HG02981 (cell line): ENCODE results near the gene HEXIM1.
"Not testable (repeated sequence)": the region's sequence is repeated elsewhere in the genome, so short reads cannot be mapped to it uniquely, and the experiment has no call there.

ENCODE experiments used
- ATAC-seq: cut with Tn5 transposase; IDR thresholded peaks from one replicate; pipeline ENCODE4 v1.9.1; 2021; ENCODE audit warnings: mild to moderate bottlenecking, moderate library complexity; ENCODE audit not compliant: unreplicated experiment

HEXIM1 gene

DNA sequence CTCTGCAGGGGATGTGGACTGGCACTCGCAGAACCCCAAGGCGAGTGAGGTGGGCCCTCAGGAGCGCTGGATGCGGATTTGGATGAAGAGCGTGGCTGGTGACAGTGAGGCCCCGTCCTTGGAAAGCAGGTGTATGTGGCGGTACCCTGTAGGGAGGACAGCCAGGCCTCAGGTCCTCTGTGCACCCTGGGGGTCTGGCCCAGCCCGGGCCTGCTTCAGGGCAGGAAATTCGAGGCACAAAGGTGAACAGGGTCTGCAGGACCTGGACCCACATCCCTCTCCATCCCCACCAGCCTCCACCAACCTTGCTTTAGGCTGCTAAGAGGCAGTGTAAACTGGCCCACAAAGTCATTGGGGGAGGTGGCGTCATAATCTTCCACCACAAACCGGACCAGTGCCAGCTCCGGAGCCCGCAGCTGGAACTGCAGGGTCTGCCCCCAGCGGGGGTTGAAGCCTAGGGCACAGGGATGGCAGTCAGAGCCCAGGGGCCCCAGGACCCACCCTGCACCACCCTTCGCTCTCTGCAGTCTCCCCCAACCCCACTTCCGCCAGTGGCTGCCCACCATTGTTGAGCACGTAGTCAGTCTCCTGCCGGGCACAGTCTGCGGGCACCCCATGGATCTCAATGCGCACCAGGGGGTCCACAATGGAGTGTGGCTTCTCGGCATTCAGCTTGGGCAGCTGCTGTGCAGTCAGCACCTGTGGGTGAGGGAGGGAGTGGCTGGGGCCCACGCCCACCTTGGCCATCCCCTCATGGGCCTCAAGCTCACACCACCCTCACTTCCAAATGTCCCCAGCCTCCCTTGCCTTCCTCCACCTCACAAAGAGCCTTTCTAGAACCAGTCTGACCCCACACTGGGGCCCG lies 35.5 kb upstream of the HEXIM1 start:
- no peak for ATAC-seq

DNA sequence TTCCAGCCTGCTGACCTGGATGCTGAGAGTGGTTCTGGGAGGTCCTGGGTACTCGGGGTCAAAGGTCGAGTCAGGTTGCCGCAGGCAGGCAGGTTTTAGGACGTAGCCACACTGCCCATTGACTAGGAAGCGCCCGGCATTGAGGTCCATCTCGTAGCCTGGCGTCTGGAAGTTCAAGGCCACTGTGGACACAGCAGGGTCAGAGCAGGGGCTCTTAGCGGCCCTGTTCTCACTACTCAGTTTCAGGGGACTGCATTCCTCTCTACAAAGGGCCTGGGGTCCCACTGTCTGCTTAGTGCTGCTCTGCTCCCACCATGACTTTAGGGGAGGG lies 34.9 kb upstream of the HEXIM1 start:
- ATAC-seq = no peak

DNA sequence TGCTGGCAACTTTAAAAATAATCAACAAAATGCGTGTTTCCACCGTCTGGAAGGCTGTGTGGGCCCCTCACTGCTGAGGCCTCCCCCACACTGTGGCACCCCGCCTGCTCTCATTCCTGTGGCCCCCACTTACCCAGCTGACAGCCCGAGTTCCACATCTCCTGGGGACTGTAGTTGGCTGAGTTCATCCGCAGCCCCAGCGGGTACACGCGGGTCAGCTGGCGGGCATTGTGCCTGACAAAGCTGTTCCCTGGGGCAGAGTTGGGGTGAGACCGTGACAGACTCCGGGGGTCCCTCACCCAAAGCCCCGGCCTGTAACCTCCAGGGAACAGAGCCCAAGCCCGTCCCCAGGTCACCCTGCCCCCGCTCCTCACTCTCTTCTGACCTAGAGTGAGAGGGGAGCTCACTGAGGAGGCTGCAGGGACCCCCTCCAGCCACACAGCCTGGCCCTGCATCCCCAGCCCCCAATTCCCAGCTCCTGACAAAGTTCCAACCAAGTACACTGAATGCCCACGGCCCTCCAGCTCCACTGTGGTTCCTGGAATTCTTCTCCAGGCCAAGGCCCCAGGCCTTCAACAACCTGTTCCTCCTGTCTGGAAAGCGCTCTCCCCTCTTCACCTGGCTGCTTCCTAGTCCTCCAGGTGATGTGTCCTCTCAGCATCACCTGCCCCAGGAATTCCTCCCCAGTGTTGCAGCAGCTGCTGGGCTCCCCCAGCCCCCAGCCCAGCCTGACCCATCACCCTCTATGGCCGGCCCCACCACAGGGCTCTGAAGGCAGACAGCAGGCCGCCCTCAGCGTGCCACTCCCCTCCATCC lies 34.0 kb upstream of the HEXIM1 start:
- ATAC-seq = no peak

DNA sequence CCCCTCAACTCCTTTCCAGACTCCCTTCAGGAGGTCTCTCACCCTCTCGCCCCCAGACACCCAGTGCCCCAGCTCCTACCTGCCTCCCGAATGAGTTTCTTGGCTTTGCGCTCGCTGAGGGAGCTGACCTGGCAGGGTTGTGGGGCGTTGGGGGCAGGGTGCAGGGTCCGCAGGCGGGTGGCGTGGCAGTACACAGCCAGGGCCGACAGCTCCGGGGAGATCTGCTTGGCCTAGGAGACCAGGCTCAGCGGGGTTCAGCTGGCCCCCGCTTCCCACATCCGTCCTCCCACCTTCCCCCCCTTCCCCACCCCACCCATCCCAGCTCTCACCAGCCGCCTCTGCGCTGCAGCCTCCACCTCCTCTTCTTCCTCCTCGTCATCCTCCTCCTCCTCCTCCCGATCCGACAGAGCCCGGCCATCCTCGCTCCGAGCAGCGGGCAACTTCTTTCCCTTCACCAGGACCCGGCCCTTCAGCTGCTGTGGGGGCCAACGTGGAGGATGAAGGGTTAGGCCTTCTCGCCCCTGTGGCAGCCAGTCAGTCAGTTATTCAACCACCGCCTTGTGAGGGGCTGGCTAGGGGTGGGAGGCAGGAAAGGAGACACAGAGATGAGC lies 33.2 kb upstream of the HEXIM1 start:
- no peak for ATAC-seq

DNA sequence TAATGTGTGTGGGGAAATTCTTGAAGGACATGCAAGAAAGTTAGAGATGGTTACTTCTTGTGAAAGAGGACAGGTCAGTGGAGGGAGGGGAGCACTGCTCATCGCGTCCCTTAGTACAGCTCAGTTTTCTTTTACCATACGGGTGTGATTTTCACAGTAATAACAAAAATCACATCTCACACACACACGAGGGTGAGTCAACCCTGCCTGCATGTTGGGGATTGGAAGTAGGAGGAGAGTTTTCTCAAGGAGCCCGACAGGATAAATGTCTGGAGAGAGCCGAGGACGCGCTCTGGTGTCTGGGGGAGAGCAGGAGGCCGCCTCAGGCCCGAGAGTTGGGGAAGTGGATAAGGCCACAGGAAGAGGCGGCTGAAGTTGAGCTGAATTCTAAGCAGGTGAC lies 32.4 kb upstream of the HEXIM1 start:
- ATAC-seq = no peak

DNA sequence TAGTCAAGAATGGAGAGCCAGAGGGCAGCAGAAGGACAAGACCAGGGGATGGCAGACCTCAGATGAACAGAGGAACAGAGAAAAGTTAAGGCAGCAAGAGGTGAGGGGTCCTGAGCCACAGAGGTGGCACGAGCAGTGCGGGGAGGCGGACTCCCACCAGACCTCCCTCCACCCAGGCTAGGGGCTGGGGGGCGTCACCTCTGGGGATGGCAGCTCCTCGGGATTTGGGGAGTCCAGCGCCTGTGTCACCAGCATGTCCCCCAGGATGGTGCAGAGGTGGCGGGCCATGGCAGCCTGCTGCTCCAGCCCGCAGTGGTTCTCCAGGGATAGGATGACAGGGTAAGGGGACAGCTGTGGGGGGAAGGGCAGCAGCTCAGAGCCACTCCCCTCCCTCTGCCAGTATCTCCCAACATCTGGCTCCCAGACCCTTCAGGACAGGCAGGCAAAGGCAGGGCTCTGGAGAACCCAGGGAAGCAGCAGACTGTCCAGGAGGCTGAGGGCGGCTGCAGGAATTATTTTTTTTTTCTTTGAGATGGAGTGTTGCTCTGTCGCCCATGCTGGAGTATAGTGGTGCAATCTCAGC lies 31.8 kb upstream of the HEXIM1 start:
- ATAC-seq = no peak

DNA sequence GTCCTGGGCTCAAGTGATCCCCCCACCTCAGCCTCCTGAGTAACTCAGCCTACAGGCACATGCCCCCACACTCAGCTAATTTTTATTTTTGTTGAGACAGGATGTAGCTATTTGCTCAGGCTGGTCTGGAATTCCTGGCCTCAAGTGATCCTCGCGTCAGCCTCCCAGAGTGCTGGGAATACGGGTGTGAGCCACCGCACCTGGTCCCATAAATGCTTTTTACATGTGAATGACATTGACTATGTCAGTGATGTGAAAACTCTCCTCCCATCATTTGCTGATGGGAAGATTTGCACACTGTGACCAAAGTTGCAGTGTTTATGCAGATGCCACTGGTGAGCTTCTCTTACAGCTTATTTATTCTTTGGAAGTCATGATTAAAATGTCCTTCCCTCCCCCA lies 30.9 kb upstream of the HEXIM1 start:
- no peak for ATAC-seq

DNA sequence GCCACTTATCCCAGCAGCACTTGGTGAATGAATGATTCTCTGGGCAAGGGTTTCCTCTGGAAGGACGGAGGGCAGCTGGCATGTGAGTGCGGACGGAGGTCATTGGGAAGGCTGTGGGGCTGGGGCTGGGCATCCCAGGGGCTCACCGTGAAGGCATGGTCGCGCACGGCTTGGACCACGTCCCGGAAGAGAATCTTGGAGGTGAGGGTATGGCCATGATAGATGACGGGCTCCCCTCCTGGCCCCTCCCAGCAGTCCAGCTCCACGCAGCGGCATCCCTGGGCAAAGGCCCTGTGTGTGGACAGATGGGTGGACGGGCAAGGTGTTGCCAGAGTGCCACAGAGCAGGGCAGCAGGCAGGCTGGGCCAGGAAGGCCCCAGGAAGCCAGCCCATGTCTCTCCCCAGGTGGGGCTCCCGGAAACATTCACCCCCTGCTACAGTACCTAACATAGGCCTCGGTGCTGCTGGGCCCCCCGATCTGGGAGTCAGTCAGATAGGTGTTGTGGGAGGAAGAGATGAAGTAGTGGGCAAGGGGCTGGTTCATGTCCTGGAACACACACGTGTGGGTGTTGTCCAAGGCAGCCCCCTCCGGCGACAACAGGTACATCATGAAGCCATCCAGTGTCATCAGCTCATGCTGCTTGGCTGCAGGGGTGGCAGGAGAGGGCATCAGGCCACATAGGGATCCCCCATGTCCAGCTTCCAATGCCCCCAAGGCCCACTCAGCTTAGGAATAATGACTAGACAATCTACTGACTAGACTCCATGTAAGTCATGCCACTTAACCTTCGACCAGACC lies 30.2 kb upstream of the HEXIM1 start:
- ATAC-seq = no peak

DNA sequence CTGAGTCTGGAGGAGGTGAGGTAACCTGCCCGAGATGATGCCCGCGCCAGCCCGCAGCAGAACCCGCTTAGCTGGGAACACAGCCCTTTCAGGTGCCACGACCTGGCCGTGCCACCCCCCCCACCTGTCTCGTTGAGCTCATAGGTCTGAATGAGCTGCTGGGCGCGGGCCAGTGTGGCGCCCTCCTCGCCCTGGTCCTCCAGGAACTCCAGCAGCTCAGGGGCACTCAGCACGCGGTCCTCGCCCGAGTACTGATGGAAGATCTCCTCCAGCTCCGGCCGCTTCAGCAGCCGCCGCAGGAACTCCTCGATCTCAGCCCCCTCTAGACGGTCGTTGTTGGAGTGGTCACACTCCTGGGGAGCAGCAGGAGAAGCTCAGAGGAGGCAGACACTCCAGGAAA lies 29.6 kb upstream of the HEXIM1 start:
- no peak for ATAC-seq

DNA sequence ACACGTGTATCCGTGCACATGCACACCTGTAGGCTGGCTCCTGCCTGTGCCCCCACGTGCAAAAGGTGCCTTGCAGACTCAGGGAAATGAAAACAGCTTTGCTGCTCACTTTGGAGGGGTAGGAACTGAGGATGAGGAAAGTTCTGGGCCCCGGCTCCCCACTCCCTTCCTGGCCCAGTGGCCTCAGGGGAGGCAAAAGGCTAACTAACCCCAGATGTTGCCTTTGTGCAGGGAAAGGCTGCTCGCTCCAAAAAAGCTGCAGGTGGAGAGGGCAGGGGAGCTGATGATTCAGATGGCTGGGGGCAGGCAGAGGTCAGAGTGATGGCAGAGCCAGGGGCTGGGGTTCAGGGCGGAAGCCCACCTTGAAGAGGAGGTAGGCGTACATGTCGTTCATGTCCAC lies 28.3 kb upstream of the HEXIM1 start:
- no peak for ATAC-seq

DNA sequence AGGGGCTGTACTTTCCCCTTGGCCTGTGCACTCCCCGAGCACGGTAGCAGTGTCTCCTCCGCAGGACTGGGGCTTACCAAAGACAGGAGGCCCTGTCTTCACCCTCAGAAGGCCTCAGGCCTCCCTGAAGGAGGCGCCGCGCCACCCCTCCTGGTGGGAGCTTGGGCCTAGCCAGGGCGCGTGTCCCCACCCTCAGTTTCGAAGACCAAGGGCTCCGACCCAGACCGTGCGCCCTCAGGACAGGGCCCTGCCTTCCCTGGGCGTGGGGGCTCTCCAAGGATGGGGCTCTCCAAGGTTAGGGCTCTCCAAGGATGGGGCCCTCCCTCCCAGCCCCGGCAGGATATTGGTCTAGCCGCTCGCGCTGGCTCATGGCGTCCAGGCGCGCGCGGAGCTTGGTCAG lies 27.7 kb upstream of the HEXIM1 start:
- ATAC-seq = no peak

DNA sequence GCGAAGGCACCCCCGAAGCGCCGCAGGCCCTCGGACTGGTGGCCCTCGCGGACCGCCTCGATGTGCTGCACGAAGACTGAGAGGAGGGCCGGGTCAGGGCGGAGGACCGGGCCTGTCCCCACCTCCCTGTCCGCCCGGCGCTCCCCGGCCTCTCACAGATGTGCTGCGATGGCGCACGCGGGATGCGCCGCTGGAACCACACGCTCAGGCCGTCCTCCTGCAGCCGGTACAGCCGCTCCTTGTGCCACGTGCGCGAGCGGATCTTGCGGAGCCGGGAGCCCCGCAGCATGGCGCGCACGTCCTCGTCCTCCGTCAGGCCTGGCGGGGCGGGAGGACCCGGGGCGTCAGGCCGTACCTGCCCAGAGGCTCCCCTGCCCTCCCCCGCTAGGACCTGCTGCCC lies 27.2 kb upstream of the HEXIM1 start:
- no peak for ATAC-seq

DNA sequence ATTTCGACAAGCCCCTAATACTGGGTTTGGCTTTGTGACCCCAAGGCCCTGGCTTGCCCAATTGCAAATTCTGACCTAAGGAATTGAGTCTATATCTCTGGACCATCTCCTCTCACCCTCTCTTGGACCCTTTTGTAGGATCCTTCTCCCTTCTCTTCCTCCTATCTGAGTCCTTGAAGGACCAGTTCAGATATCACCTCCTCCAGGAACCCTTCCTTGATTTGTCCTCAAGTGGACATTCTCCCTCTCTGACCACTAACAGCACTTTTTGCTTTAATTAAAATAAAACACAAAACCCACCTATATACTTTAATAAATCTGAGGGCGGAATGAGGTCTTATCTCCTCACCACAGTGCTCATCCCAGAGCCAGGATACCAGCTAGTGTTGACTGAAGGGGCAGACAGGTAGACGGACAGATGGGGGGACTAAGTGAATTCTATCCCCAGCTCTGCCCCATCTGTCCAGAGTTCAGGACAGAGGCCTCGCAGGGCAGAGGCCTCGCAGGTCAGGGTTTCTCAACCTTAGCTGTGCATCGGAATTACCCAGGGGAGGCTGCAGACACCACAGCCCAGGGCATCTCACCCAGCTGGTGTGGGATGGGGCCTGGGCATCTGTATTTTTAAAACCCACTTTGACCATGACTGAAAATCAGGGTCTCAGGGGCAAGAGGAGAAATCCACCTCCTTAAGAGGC lies 25.1 kb upstream of the HEXIM1 start:
- ATAC-seq = no peak

DNA sequence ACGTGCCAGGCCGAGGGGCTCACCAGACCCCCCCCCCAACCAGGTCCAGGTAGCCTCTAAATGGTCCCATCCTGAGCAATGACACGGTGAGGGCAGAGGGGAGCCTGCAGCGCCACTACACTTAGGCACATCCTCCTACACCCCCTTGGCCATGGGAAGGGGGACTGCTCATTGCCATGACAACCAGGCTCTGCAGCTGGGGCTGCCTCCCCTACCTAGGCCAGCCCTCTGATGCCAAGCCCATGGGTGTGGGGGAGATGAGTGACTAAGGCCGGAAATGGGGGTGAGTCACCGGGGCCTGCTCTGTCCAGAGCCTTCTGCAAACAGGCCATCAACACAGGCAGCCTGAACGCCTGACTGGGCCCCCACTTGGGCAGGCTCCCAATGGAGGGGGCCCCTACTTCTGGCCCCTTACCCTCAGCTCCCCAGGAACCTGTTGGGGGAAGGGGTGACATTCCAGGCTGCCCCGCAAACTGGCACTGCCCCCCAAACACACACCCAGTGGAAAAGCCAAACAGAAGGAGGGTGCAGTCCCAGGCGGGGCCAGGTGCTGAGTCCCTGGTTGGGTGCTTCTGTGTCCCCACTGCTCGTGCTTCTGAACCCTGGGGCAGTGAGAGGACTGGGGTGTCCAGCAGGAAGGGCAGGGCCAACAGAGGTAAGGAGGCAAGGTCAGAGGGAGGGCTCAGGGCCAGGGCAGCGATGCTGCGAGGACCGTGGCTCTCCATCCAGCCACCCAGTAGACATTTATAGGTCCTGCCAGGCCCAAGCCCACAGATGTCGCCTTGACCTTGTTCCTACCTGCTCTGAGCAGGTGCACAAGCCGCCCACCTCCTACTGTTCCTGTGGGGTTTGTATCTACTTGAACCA lies 24.1 kb upstream of the HEXIM1 start:
- ATAC-seq = no peak

DNA sequence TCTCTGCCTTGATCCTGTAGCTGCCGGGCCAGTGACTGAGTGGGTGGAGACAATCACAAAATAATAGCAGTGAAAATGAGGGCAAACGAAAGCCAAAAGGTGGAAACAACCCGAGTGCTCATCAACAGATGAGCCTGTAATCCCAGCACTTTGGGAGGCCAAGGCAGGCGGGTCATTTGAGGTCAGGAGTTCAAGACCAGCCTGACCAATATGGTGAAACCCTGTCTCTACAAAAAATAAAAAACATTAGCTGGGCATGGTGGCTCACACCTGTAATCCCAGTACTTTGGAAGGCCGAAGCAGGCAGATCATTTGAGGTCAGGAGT lies 23.5 kb upstream of the HEXIM1 start:
- not testable (repeated sequence) for ATAC-seq

DNA sequence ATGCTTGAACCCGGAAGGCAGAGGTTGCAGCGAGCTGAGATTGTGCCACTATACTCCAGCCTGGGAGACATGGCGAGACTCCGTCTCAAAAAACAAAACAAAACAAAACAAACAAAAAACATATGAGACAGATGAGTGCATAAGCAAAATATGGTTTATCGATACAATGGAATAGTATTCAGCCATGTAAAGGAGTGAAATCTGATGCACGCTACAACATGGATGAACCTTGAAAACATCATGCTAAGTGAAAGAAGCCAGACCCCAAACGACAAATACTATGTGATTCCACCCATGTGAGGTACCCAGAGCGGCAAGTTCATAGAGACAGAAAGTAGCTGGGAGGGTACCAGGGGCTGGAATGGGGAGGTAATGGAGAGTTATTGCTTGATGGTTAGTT lies 22.8 kb upstream of the HEXIM1 start:
- no peak for ATAC-seq

DNA sequence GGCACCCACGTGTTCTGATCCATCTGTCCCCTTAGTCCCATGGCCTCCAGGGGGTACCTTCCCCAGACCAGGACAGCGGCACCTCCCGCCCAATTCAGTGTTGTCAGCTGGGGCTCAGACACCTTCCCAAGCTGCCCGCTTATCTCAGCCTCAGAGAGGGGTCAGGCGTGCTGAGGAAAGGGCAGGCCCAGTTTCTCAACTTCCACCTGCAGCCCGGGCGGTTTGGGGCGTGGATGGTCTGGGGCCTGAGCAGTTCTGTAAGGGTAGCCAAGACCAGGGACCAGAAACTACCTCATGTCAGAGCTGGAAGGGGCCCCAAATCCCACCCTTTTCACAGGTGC lies 21.1 kb upstream of the HEXIM1 start:
- no peak for ATAC-seq

DNA sequence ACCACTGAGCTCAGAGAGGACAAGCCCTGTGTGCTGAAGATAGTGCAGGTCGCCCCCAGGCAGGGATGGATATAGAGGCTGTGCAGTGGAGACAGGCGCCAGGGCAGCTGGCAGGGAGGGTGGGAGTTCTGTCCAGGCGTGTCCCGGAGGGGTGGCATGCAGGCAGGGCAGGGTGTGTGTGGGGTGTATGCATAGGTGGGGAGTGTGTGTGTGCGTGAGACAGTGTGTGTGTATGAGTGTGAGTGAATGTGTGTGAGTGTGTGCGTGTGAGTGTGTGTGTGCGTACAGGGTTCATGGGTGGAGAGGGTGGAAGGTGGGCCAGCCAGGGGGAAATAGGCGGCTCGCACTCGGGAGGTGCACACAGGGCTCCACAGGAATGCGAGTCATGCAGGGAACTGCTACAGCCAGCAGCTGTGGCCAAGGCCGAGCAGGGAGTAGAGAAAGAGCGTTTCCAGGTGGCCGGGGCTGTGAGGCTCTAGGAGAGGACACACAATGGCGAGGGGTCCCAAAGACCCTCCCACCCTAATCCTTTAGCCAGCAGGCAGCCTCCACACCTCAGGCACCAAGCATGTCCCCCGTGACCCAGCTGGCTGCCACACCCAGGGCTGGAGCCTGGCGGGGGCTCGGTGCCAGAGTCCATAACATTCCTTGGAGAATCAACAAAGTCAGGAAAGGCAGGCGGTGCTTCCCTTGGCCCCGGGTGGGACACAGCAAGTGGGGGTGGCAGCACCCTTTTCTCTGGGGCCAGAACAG lies 20.6 kb upstream of the HEXIM1 start:
- no peak for ATAC-seq

DNA sequence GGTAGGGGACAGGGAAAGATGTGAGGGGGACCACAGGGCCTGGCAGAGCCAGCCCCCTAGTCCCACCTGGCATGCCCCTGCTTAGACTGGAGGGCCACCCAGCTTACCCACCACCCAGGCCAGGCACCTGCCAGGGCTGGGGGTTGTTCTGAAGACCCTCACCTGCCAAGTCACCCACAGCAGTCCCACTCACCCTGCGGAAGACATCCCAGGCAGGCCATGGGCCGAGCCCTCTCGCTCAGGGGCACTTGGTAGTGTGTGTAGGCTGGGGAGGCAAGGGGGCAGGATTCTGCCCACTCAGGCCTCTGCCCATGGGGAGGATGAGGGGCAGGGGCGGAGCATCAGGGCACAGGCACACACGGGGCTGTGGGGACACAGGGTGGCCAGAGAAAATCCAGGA lies 19.9 kb upstream of the HEXIM1 start:
- ATAC-seq = no peak
